Activated effector memory CD4-positive, alpha-beta T cell treated with Interleukin-2 at 50 U/mL for 16 hours (primary cell): ENCODE results near the gene CEP70.
"Not testable (repeated sequence)": the region's sequence is repeated elsewhere in the genome, so short reads cannot be mapped to it uniquely, and the experiment has no call there.

ENCODE experiments used
- DNase-seq: peaks from one replicate; pipeline ENCODE4 v3.0.0-alpha.2; 2020

Gene CEP70

GRCh38 chr3:138509586-138509985, 84.5 kb downstream of the CEP70 start:
- no peak for DNase-seq

GRCh38 chr3:138507524-138507923, 86.5 kb downstream of the CEP70 start:
- no peak for DNase-seq

GRCh38 chr3:138498991-138499390, 95.1 kb downstream of the CEP70 start:
- DNase-seq: no peak

GRCh38 chr3:138497851-138498250, 96.2 kb downstream of the CEP70 start:
- no peak for DNase-seq

GRCh38 chr3:138497021-138497420, 97.0 kb downstream of the CEP70 start:
- DNase-seq: no peak

GRCh38 chr3:138496436-138496835, 97.6 kb downstream of the CEP70 start:
- DNase-seq: no peak

- not testable (repeated sequence) for DNase-seq
These were observed 98.4 kb downstream of the CEP70 start for GRCh38 chr3:138495638-138496037.

GRCh38 chr3:138494607-138494929, 99.5 kb downstream of the CEP70 start:
- DNase-seq: no peak

- no peak for DNase-seq
These were observed 100.1 kb downstream of the CEP70 start for GRCh38 chr3:138493804-138494606.

GRCh38 chr3:138492980-138493675, 100.9 kb downstream of the CEP70 start:
- DNase-seq: no peak

- DNase-seq: no peak
These were observed 102.1 kb downstream of the CEP70 start for GRCh38 chr3:138491971-138492370.

- not testable (repeated sequence) for DNase-seq
These were observed 107.5 kb downstream of the CEP70 start for GRCh38 chr3:138486580-138486979.

- DNase-seq: not testable (repeated sequence)
These were observed 109.4 kb downstream of the CEP70 start for GRCh38 chr3:138484672-138485071.

- no peak for DNase-seq
These were observed 114.6 kb downstream of the CEP70 start for GRCh38 chr3:138479438-138479863.

GRCh38 chr3:138477801-138478200, 116.3 kb downstream of the CEP70 start:
- DNase-seq: no peak

GRCh38 chr3:138477120-138477519, 116.9 kb downstream of the CEP70 start:
- DNase-seq: no peak

- DNase-seq: no peak
These were observed 117.5 kb downstream of the CEP70 start for GRCh38 chr3:138476526-138476925.

- DNase-seq: no peak
These were observed 119.9 kb downstream of the CEP70 start for GRCh38 chr3:138474163-138474562.

GRCh38 chr3:138473391-138473790, 120.7 kb downstream of the CEP70 start:
- DNase-seq: no peak

- no peak for DNase-seq
These were observed 121.8 kb downstream of the CEP70 start for GRCh38 chr3:138472141-138472825.

- no peak for DNase-seq
These were observed 122.6 kb downstream of the CEP70 start for GRCh38 chr3:138471481-138471880.

- DNase-seq: no peak
These were observed 123.4 kb downstream of the CEP70 start for GRCh38 chr3:138470687-138471086.

- DNase-seq: no peak
These were observed 124.2 kb downstream of the CEP70 start for GRCh38 chr3:138469874-138470273.

- no peak for DNase-seq
These were observed 125.2 kb downstream of the CEP70 start for GRCh38 chr3:138468886-138469285.
